HEK293 (cell line): ENCODE data around the gene PLA2G4A.
A peak's percentile ranks its signal among the peaks of the same experiment; 100 is the strongest.

ENCODE experiments used
- CTCF ChIA-PET: fragments of 350-600 bp; formaldehyde crosslinking; extraction: SDS; loops from one replicate; lab custom pipeline; 2021; ENCODE audit warnings: antibody characterized with exemption; lab: Yijun Ruan, JAX
- POLR2A ChIA-PET: fragments of 300-600 bp; formaldehyde crosslinking; extraction: SDS; loops from one replicate; lab custom pipeline; 2020; ENCODE audit warnings: antibody characterized with exemption, inconsistent platforms; lab: Yijun Ruan, JAX
- H3K27ac ChIP-seq: fragments of 200-500 bp; sonication (Bioruptor generic); 2 replicates; pipeline ENCODE4 v1.5.1; 2014; ENCODE audit warnings: low read depth, low read length, control low read depth, inconsistent platforms; ENCODE audit errors: extremely low read depth
- H3K36me3 ChIP-seq, 2 experiments: fragments of 200-500 bp in 1 of 2; sonication (Bioruptor generic) in 1 of 2; 1 replicate in 1 of 2; 2 replicates in 1 of 2; pipeline ENCODE4 v1.5.1; 2014 to 2017; ENCODE audit warnings: inconsistent platforms in 2 of 2, low read length in 2 of 2; ENCODE audit not compliant: control insufficient read depth in 2 of 2, insufficient read depth in 1 of 2
- H3K4me1 ChIP-seq: fragments of 200-500 bp; sonication (Bioruptor generic); 2 replicates; pipeline ENCODE4 v1.5.1; 2014; ENCODE audit warnings: mild to moderate bottlenecking, low read length, inconsistent platforms; ENCODE audit not compliant: control insufficient read depth, insufficient read depth
- H3K4me3 ChIP-seq: 2 replicates; pipeline ENCODE4 v1.5.1; 2011; ENCODE audit warnings: low read depth, mild to moderate bottlenecking, control low read depth, low read length, moderate library complexity
- H3K9me3 ChIP-seq: fragments of 200-500 bp; sonication (Bioruptor generic); 2 replicates; pipeline ENCODE4 v1.5.1; 2014; ENCODE audit warnings: low read depth, low read length, inconsistent platforms; ENCODE audit not compliant: control insufficient read depth, insufficient read depth
- KLF1 ChIP-seq: fragments of 450-650 bp; formaldehyde crosslinking; IDR thresholded peaks from 2 replicates; pipeline ENCODE4 v1.5.1; 2016; ENCODE audit warnings: missing biosample characterization, missing genetic modification characterization
- KLF9 ChIP-seq: fragments of 450-650 bp; formaldehyde crosslinking; IDR thresholded peaks from 2 replicates; pipeline ENCODE4 v1.5.1; 2016; ENCODE audit warnings: missing biosample characterization, missing genetic modification characterization, low read depth
- OVOL3 ChIP-seq: fragments of 450-650 bp; formaldehyde crosslinking; IDR thresholded peaks from 2 replicates; pipeline ENCODE4 v1.5.1; 2016; ENCODE audit warnings: missing biosample characterization, missing genetic modification characterization
- PRDM1 ChIP-seq: fragments of 450-650 bp; formaldehyde crosslinking; IDR thresholded peaks from 2 replicates; pipeline ENCODE4; 2016; ENCODE audit warnings: missing biosample characterization, missing genetic modification characterization
- SALL2 ChIP-seq: fragments of 450-650 bp; formaldehyde crosslinking; IDR thresholded peaks from 2 replicates; pipeline ENCODE4 v1.5.0; 2017; ENCODE audit warnings: missing biosample characterization, mild to moderate bottlenecking, missing genetic modification characterization, borderline replicate concordance
- SP2 ChIP-seq: fragments of 450-650 bp; formaldehyde crosslinking; IDR thresholded peaks from 2 replicates; pipeline ENCODE4 v1.5.1; 2016; ENCODE audit warnings: missing biosample characterization, missing genetic modification characterization
- ZBTB6 ChIP-seq: fragments of 450-650 bp; formaldehyde crosslinking; IDR thresholded peaks from 2 replicates; pipeline ENCODE4 v1.5.1; 2017; ENCODE audit warnings: missing biosample characterization, missing genetic modification characterization
- ZNF175 ChIP-seq: fragments of 450-650 bp; formaldehyde crosslinking; IDR thresholded peaks from 2 replicates; pipeline ENCODE4 v1.5.1; 2016; ENCODE audit warnings: missing biosample characterization, missing genetic modification characterization
- ZNF274 ChIP-seq, 2 experiments: fragments of 200-500 bp in 1 of 2; fragments of 450-650 bp in 1 of 2; sonication (Bioruptor generic) in 1 of 2; formaldehyde crosslinking in 1 of 2; IDR thresholded peaks; 2 replicates each; pipeline versions ENCODE4 v1.5.1 to v1.6.1; 2014 to 2016; ENCODE audit warnings: borderline replicate concordance in 1 of 2, inconsistent platforms in 1 of 2, low read length in 1 of 2, missing biosample characterization in 1 of 2, missing genetic modification characterization in 1 of 2
- ZNF324 ChIP-seq: fragments of 450-650 bp; formaldehyde crosslinking; IDR thresholded peaks from 2 replicates; pipeline ENCODE4 v1.5.1; 2016; ENCODE audit warnings: missing biosample characterization, missing genetic modification characterization
- ZNF350 ChIP-seq: fragments of 450-650 bp; formaldehyde crosslinking; IDR thresholded peaks from 2 replicates; pipeline ENCODE4 v1.5.0; 2017; ENCODE audit warnings: missing biosample characterization, mild to moderate bottlenecking, missing genetic modification characterization
- ZNF366 ChIP-seq: fragments of 450-650 bp; formaldehyde crosslinking; conservative IDR thresholded peaks from 2 replicates; pipeline ENCODE4 v1.5.1; 2016; ENCODE audit warnings: missing biosample characterization, missing genetic modification characterization
- ZNF404 ChIP-seq: fragments of 450-650 bp; formaldehyde crosslinking; IDR thresholded peaks from 2 replicates; pipeline ENCODE4 v1.5.1; 2017; ENCODE audit warnings: missing biosample characterization, missing genetic modification characterization
- ZNF416 ChIP-seq: fragments of 450-650 bp; formaldehyde crosslinking; IDR thresholded peaks from 2 replicates; pipeline ENCODE4 v1.5.1; 2016; ENCODE audit warnings: missing biosample characterization, missing genetic modification characterization
- ZNF513 ChIP-seq: fragments of 450-650 bp; IDR thresholded peaks from 2 replicates; pipeline ENCODE4 v1.5.1; 2018; ENCODE audit warnings: missing biosample characterization, missing genetic modification characterization
- ZNF561 ChIP-seq: fragments of 450-650 bp; IDR thresholded peaks from 2 replicates; pipeline ENCODE4 v1.5.1; 2018; ENCODE audit warnings: missing biosample characterization, missing genetic modification characterization, borderline replicate concordance
- ZSCAN5A ChIP-seq: fragments of 450-650 bp; formaldehyde crosslinking; IDR thresholded peaks from 2 replicates; pipeline ENCODE4 v1.5.1; 2016; ENCODE audit warnings: missing biosample characterization, missing genetic modification characterization
- TF ChIP-seq, protein P1 (sequence below): fragments of 450-650 bp; formaldehyde crosslinking; IDR thresholded peaks from 2 replicates; pipeline ENCODE4 v1.5.1; 2016; ENCODE audit warnings: missing biosample characterization, missing genetic modification characterization
- TF ChIP-seq, protein P2 (sequence below): fragments of 450-650 bp; formaldehyde crosslinking; IDR thresholded peaks from 2 replicates; pipeline ENCODE4 v1.5.1; 2016; ENCODE audit warnings: missing biosample characterization, missing genetic modification characterization

The PLA2G4A gene

GRCh38 chr1:186949173-186949572, 120.4 kb downstream of the PLA2G4A start:
- TF ChIP-seq ZNF366 (tag by site-specific recombination) (0 out of 2 replicates have a peak, but pooled peaks have one; percentile 14), SALL2 (no peak), SP2 (tag by site-specific recombination) (no peak), OVOL3 (tag by site-specific recombination) (no peak), ZSCAN5A (tag by site-specific recombination) (no peak), ZNF416 (tag by site-specific recombination) (no peak)
- no peaks in the 10 kb centered on the region for H3K36me3 ChIP-seq
- H3K9me3 ChIP-seq = no peaks in the 10 kb centered on the region
- H3K4me3 ChIP-seq = no peak overlapping the region
- CTCF ChIA-PET = no interaction called here
- no peak overlapping the region for H3K27ac ChIP-seq
- no peaks in the 10 kb centered on the region for H3K4me1 ChIP-seq
- POLR2A ChIA-PET = no interaction called here

- TF ChIP-seq ZNF175 (tag by site-specific recombination) (no peak), ZNF404 (no peak), KLF9 (tag by site-specific recombination) (no peak), ZNF513 (no peak), PRDM1 (tag by site-specific recombination) (no peak), ZNF561 (tag by site-specific recombination) (no peak), ZNF350 (no peak), ZBTB6 (no peak), ZNF324 (tag by site-specific recombination) (no peak), ZNF274 (IDR thresholded peaks at IDR 0.05; ENCODE audit: low read length) (no peak), ZNF274 (tag by site-specific recombination; IDR thresholded peaks at IDR 0.05; ENCODE audit: borderline replicate concordance) (no peak), KLF1 (tag by site-specific recombination) (no peak)
- TF ChIP-seq, protein P1, sequence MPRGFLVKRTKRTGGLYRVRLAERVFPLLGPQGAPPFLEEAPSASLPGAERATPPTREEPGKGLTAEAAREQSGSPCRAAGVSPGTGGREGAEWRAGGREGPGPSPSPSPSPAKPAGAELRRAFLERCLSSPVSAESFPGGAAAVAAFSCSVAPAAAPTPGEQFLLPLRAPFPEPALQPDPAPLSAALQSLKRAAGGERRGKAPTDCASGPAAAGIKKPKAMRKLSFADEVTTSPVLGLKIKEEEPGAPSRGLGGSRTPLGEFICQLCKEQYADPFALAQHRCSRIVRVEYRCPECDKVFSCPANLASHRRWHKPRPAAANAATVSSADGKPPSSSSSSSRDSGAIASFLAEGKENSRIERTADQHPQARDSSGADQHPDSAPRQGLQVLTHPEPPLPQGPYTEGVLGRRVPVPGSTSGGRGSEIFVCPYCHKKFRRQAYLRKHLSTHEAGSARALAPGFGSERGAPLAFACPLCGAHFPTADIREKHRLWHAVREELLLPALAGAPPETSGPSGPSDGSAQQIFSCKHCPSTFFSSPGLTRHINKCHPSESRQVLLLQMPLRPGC (tag by site-specific recombination) = no peak
- TF ChIP-seq, protein P2, sequence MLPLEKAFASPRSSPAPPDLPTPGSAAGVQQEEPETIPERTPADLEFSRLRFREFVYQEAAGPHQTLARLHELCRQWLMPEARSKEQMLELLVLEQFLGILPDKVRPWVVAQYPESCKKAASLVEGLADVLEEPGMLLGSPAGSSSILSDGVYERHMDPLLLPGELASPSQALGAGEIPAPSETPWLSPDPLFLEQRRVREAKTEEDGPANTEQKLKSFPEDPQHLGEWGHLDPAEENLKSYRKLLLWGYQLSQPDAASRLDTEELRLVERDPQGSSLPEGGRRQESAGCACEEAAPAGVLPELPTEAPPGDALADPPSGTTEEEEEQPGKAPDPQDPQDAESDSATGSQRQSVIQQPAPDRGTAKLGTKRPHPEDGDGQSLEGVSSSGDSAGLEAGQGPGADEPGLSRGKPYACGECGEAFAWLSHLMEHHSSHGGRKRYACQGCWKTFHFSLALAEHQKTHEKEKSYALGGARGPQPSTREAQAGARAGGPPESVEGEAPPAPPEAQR (tag by site-specific recombination) = no peak
- Histone ChIP-seq H3K36me3 (no peaks in the 10 kb centered on the region), H3K9me3 (no peaks in the 10 kb centered on the region), H3K4me3 (no peak overlapping the region), H3K27ac (no peak overlapping the region), H3K4me1 (no peaks in the 10 kb centered on the region)
- ChIA-PET CTCF (no interaction called here), POLR2A (no interaction called here)
Observed at GRCh38 chr1:186950547-186950946, 121.8 kb downstream of the PLA2G4A start.
